ENCODE data around the gene CCNK.

The CCNK gene

GRCh38 chr14:99556134-99556791 is 75.1 kb downstream of the CCNK start:
- Histone ChIP-seq H3K79me2 (ENCODE audit: low read length) (no peaks in the 10 kb centered on the region), H3K27ac (ENCODE audit: low read length) (no peak overlapping the region), H2AFZ (ENCODE audit: low read depth, low read length) (no peak overlapping the region), H3K9ac (ENCODE audit: low read length) (no peak overlapping the region), H3K27me3 (ENCODE audit: low read depth, low read length) (no peaks in the 10 kb centered on the region), H3K36me3 (replicated peaks; ENCODE audit: low read depth, low read length) (no peaks in the 10 kb centered on the region), H3K9me3 (ENCODE audit: insufficient read depth, low read length) (no peaks in the 10 kb centered on the region), H3K4me3 (ENCODE audit: low read length) (no peak overlapping the region), H4K20me1 (ENCODE audit: insufficient read depth, low read length) (no peaks in the 10 kb centered on the region), H3K4me2 (ENCODE audit: low read length) (no peak overlapping the region), H3K4me1 (ENCODE audit: low read length) (no peaks in the 10 kb centered on the region)
- TF ChIP-seq EZH2phosphoT487 (IDR thresholded peaks at IDR 0.05; ENCODE audit: low read depth), result no peak

GRCh38 chr14:99559286-99559990 is 78.2 kb downstream of the CCNK start:
- Histone ChIP-seq H3K4me2 (ENCODE audit: low read length) (no peak overlapping the region), H4K20me1 (ENCODE audit: insufficient read depth, low read length) (no peaks in the 10 kb centered on the region), H3K9me3 (ENCODE audit: insufficient read depth, low read length) (no peaks in the 10 kb centered on the region)

GRCh38 chr14:99560403-99560802 is 79.2 kb downstream of the CCNK start:
- Histone ChIP-seq H3K79me2 (ENCODE audit: low read length) (no peaks in the 10 kb centered on the region), H3K27me3 (ENCODE audit: low read depth, low read length) (no peaks in the 10 kb centered on the region), H3K9me3 (ENCODE audit: insufficient read depth, low read length) (no peaks in the 10 kb centered on the region), H3K9ac (ENCODE audit: low read length) (no peak overlapping the region), H3K4me3 (ENCODE audit: low read length) (no peak overlapping the region), H3K4me2 (ENCODE audit: low read length) (no peak overlapping the region), H2AFZ (ENCODE audit: low read depth, low read length) (no peak overlapping the region), H4K20me1 (ENCODE audit: insufficient read depth, low read length) (no peaks in the 10 kb centered on the region), H3K36me3 (replicated peaks; ENCODE audit: low read depth, low read length) (no peaks in the 10 kb centered on the region), H3K4me1 (ENCODE audit: low read length) (no peaks in the 10 kb centered on the region), H3K27ac (ENCODE audit: low read length) (no peak overlapping the region)
- no peak for TF ChIP-seq EZH2phosphoT487 (IDR thresholded peaks at IDR 0.05; ENCODE audit: low read depth)
- TF ChIP-seq, protein P1, sequence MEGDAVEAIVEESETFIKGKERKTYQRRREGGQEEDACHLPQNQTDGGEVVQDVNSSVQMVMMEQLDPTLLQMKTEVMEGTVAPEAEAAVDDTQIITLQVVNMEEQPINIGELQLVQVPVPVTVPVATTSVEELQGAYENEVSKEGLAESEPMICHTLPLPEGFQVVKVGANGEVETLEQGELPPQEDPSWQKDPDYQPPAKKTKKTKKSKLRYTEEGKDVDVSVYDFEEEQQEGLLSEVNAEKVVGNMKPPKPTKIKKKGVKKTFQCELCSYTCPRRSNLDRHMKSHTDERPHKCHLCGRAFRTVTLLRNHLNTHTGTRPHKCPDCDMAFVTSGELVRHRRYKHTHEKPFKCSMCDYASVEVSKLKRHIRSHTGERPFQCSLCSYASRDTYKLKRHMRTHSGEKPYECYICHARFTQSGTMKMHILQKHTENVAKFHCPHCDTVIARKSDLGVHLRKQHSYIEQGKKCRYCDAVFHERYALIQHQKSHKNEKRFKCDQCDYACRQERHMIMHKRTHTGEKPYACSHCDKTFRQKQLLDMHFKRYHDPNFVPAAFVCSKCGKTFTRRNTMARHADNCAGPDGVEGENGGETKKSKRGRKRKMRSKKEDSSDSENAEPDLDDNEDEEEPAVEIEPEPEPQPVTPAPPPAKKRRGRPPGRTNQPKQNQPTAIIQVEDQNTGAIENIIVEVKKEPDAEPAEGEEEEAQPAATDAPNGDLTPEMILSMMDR (IDR thresholded peaks at IDR 0.05; ENCODE audit: low read depth, low read length), result no peak

More at GRCh38 chr14:99559286-99559990, 78.2 kb downstream of the CCNK start:
- no peaks in the 10 kb centered on the region for H3K27me3 ChIP-seq (ENCODE audit: low read depth, low read length)
- TF ChIP-seq, protein P1 (IDR thresholded peaks at IDR 0.05; ENCODE audit: low read depth, low read length), result no peak
- TF ChIP-seq EZH2phosphoT487 (IDR thresholded peaks at IDR 0.05; ENCODE audit: low read depth), result no peak
- no peaks in the 10 kb centered on the region for H3K79me2 ChIP-seq (ENCODE audit: low read length)
- H3K9ac ChIP-seq (ENCODE audit: low read length), result no peak overlapping the region
- H3K4me3 ChIP-seq (ENCODE audit: low read length), result no peak overlapping the region
- no peak overlapping the region for H2AFZ ChIP-seq (ENCODE audit: low read depth, low read length)
- H3K36me3 ChIP-seq (replicated peaks; ENCODE audit: low read depth, low read length), result no peaks in the 10 kb centered on the region
- no peaks in the 10 kb centered on the region for H3K4me1 ChIP-seq (ENCODE audit: low read length)
- no peak overlapping the region for H3K27ac ChIP-seq (ENCODE audit: low read length)

- H3K4me1 ChIP-seq (ENCODE audit: low read length), result no peaks in the 10 kb centered on the region
- no peaks in the 10 kb centered on the region for H3K27me3 ChIP-seq (ENCODE audit: low read depth, low read length)
- no peaks in the 10 kb centered on the region for H4K20me1 ChIP-seq (ENCODE audit: insufficient read depth, low read length)
- H3K9me3 ChIP-seq (ENCODE audit: insufficient read depth, low read length), result no peaks in the 10 kb centered on the region
- no peak overlapping the region for H3K27ac ChIP-seq (ENCODE audit: low read length)
- no peak overlapping the region for H3K4me3 ChIP-seq (ENCODE audit: low read length)
- no peaks in the 10 kb centered on the region for H3K36me3 ChIP-seq (replicated peaks; ENCODE audit: low read depth, low read length)
- H2AFZ ChIP-seq (ENCODE audit: low read depth, low read length), result no peak overlapping the region
- H3K79me2 ChIP-seq (ENCODE audit: low read length), result no peaks in the 10 kb centered on the region
- TF ChIP-seq, protein P1 (IDR thresholded peaks at IDR 0.05; ENCODE audit: low read depth, low read length), result no peak
- TF ChIP-seq EZH2phosphoT487 (IDR thresholded peaks at IDR 0.05; ENCODE audit: low read depth), result no peak
- H3K9ac ChIP-seq (ENCODE audit: low read length), result no peak overlapping the region
- H3K4me2 ChIP-seq (ENCODE audit: low read length), result no peak overlapping the region
These were observed 79.9 kb downstream of the CCNK start for GRCh38 chr14:99560922-99561683.

All from OCI-LY3 (cell line).